Fibroblast of lung (primary cell): ENCODE results near the gene DYSF. TPM values are rescaled to one million over a fixed set of nuclear protein-coding genes. Genes with fewer than 3 reads are reported as not detected.

Source experiments
- DNase-seq, 2 donors: peaks; one replicate each; pipeline versions ENCODE4 v3.0.0 to v3.0.0-alpha.2; 2010; ENCODE audit warnings: low read depth in 2 of 2
- H2AFZ ChIP-seq: 2 replicates; pipeline ENCODE4 v1.5.1; 2012; ENCODE audit warnings: low read length, control low read depth, inconsistent platforms
- H3K27ac ChIP-seq: 2 replicates; pipeline ENCODE4 v1.5.1; 2011; ENCODE audit warnings: low read length, control low read depth; ENCODE audit not compliant: insufficient read depth
- H3K27me3 ChIP-seq: 2 replicates; pipeline ENCODE4 v1.5.1; 2011; ENCODE audit warnings: mild to moderate bottlenecking, low read length; ENCODE audit not compliant: control insufficient read depth, insufficient read depth
- H3K36me3 ChIP-seq: 2 replicates; pipeline ENCODE4 v1.5.1; 2011; ENCODE audit warnings: low read length; ENCODE audit not compliant: control insufficient read depth, insufficient read depth
- H3K4me1 ChIP-seq: 2 replicates; pipeline ENCODE4 v1.5.1; 2011; ENCODE audit warnings: low read length; ENCODE audit not compliant: control insufficient read depth, insufficient read depth; ENCODE audit errors: extremely low read depth
- H3K4me2 ChIP-seq: 2 replicates; pipeline ENCODE4 v1.5.1; 2011; ENCODE audit warnings: low read length, control low read depth; ENCODE audit not compliant: insufficient read depth; ENCODE audit errors: extremely low read depth
- H3K4me3 ChIP-seq, 4 experiments: fragments of 200-600 bp in 1 of 4; sonication (generic) in 1 of 4; replicated peaks in 1 of 4; 2 replicates each; pipeline ENCODE4 v1.5.1; 2011 to 2016; ENCODE audit warnings: low read length in 4 of 4, low read depth in 3 of 4, mild to moderate bottlenecking in 3 of 4, control low read depth in 2 of 4, inconsistent platforms in 1 of 4, mixed read lengths in 1 of 4; ENCODE audit not compliant: insufficient read depth in 1 of 4; ENCODE audit errors: control extremely low read depth in 1 of 4
- H3K79me2 ChIP-seq: 2 replicates; pipeline ENCODE4 v1.5.1; 2012; ENCODE audit warnings: mild to moderate bottlenecking, low read length, inconsistent platforms; ENCODE audit not compliant: control insufficient read depth, insufficient read depth
- H3K9ac ChIP-seq: 2 replicates; pipeline ENCODE4 v1.5.1; 2011; ENCODE audit warnings: mild to moderate bottlenecking, low read length, control low read depth; ENCODE audit not compliant: insufficient read depth
- H3K9me3 ChIP-seq: 2 replicates; pipeline ENCODE4 v1.5.1; 2012; ENCODE audit warnings: low read depth, low read length; ENCODE audit not compliant: control insufficient read depth, insufficient read depth
- H4K20me1 ChIP-seq: 2 replicates; pipeline ENCODE4 v1.5.1; 2011; ENCODE audit warnings: low read length; ENCODE audit not compliant: control insufficient read depth, insufficient read depth; ENCODE audit errors: extremely low read depth
- CTCF ChIP-seq, 2 donors: IDR thresholded peaks in 1 of 2; conservative IDR thresholded peaks in 1 of 2; 1 replicate in 1 of 2; 2 replicates in 1 of 2; pipeline ENCODE4 v1.5.1; 2011 to 2012; ENCODE audit warnings: low read length in 2 of 2, control low read depth in 1 of 2, inconsistent platforms in 1 of 2, low read depth in 1 of 2, mild to moderate bottlenecking in 1 of 2
- EZH2 ChIP-seq: IDR thresholded peaks from 2 replicates; pipeline ENCODE4 v1.5.1; 2012; ENCODE audit warnings: low read length, control low read depth, mild to moderate bottlenecking; ENCODE audit errors: missing control alignments
- polyA plus RNA-seq, 2 donors: library from polyadenylated mRNA; depleted of rRNA in 1 of 2; stranded (reverse) in 1 of 2; unstranded in 1 of 2; fragments of >200 nt; gene quantifications; 2 replicates each; pipeline ENCODE4 v1.2.1, GENCODE V29; 2011 to 2012; ENCODE audit warnings: missing spikeins in 1 of 2
- total RNA-seq: library from RNA; depleted of rRNA; stranded (reverse); fragments of >200 nt; gene quantifications from 2 replicates; pipeline ENCODE4 v1.2.1, GENCODE V29; 2014

The DYSF gene
- total and polyA plus RNA-seq, 2 donors (not counting 1 experiment from before 2014, with no cell fraction given), result under 0.01 to 0.67 TPM

GRCh38 chr2:71695235-71696120 is 242.1 kb downstream of the DYSF start:
- no peak overlapping the region for H3K4me3 ChIP-seq
- H2AFZ ChIP-seq, result no peak overlapping the region
- no peaks in the 10 kb centered on the region for H3K9me3 ChIP-seq
- H3K27ac ChIP-seq, result no peak overlapping the region
- H4K20me1 ChIP-seq, result no peaks in the 10 kb centered on the region
- no peak for TF ChIP-seq CTCF (conservative IDR thresholded peaks at IDR 0.05 in 1 of 2, IDR thresholded peaks at IDR 0.05 in 1 of 2; ENCODE audit: low read depth in 1 of 2, low read length in 2 of 2)
- TF ChIP-seq EZH2, result no peak
- no peak overlapping the region for H3K9ac ChIP-seq
- DNase-seq, result no peak
- peaks cover 11% of the 10 kb centered on the region for H3K27me3 ChIP-seq
- H3K4me2 ChIP-seq, result no peak overlapping the region
- H3K4me1 ChIP-seq, result no peaks in the 10 kb centered on the region
- H3K36me3 ChIP-seq, result no peaks in the 10 kb centered on the region
- no peaks in the 10 kb centered on the region for H3K79me2 ChIP-seq

- no peaks in the 10 kb centered on the region for H4K20me1 ChIP-seq
- no peak overlapping the region for H3K27ac ChIP-seq
- H3K79me2 ChIP-seq, result no peaks in the 10 kb centered on the region
- TF ChIP-seq EZH2 (no peak), CTCF (conservative IDR thresholded peaks at IDR 0.05 in 1 of 2, IDR thresholded peaks at IDR 0.05 in 1 of 2; ENCODE audit: low read depth in 1 of 2, low read length in 2 of 2) (no peak)
- no peaks in the 10 kb centered on the region for H3K4me1 ChIP-seq
- no peaks in the 10 kb centered on the region for H3K9me3 ChIP-seq
- no peak for DNase-seq
- no peak overlapping the region for H3K9ac ChIP-seq
- no peak overlapping the region for H2AFZ ChIP-seq
- no peak overlapping the region for H3K4me2 ChIP-seq
- no peak overlapping the region for H3K4me3 ChIP-seq
- H3K27me3 ChIP-seq, result peaks cover 11% of the 10 kb centered on the region
- H3K36me3 ChIP-seq, result no peaks in the 10 kb centered on the region
These were observed 243.0 kb downstream of the DYSF start for GRCh38 chr2:71696381-71696780.

- Histone ChIP-seq H3K4me3 (no peak overlapping the region), H2AFZ (no peak overlapping the region), H3K4me1 (no peaks in the 10 kb centered on the region), H3K27ac (no peak overlapping the region), H3K79me2 (no peaks in the 10 kb centered on the region), H4K20me1 (no peaks in the 10 kb centered on the region), H3K36me3 (no peaks in the 10 kb centered on the region), H3K4me2 (no peak overlapping the region), H3K9ac (no peak overlapping the region), H3K9me3 (no peaks in the 10 kb centered on the region), H3K27me3 (peaks cover 9% of the 10 kb centered on the region)
- no peak for DNase-seq
- TF ChIP-seq EZH2, result no peak
- no peak for TF ChIP-seq CTCF (conservative IDR thresholded peaks at IDR 0.05 in 1 of 2, IDR thresholded peaks at IDR 0.05 in 1 of 2; ENCODE audit: low read depth in 1 of 2, low read length in 2 of 2)
These were observed 244.0 kb downstream of the DYSF start for GRCh38 chr2:71697106-71698004.
